H9 (cell line): Measurements from ENCODE around the gene TMEM178B. TPM values are rescaled to one million over a fixed set of nuclear protein-coding genes. Genes with fewer than 3 reads are reported as not detected.

Experiments used
- DNase-seq: peaks from one replicate; pipeline ENCODE4 v3.0.0-alpha.2; 2017
- H2AFZ ChIP-seq: one replicate; pipeline ENCODE4 v1.6.1; 2013; ENCODE audit warnings: mild to moderate bottlenecking, low read length, control low read depth, moderate library complexity
- H2AK5ac ChIP-seq: 2 replicates; pipeline ENCODE4 v1.6.1; 2013; ENCODE audit warnings: low read length, control low read depth, mixed read lengths; ENCODE audit not compliant: insufficient read length
- H2BK120ac ChIP-seq: one replicate; pipeline ENCODE4 v1.6.1; 2013; ENCODE audit warnings: low read depth, mild to moderate bottlenecking, low read length, control low read depth, inconsistent platforms; ENCODE audit not compliant: poor library complexity, severe bottlenecking
- H2BK12ac ChIP-seq: 2 replicates; pipeline ENCODE4 v1.6.1; 2013; ENCODE audit warnings: low read length, control low read depth, mixed read lengths, low read depth; ENCODE audit not compliant: insufficient read length
- H2BK15ac ChIP-seq: 2 replicates; pipeline ENCODE4 v1.6.1; 2013; ENCODE audit warnings: low read depth, low read length, control low read depth
- H2BK20ac ChIP-seq: one replicate; pipeline ENCODE4 v1.6.1; 2013; ENCODE audit warnings: low read depth, mild to moderate bottlenecking, low read length, control low read depth, inconsistent platforms; ENCODE audit not compliant: poor library complexity, severe bottlenecking
- H2BK5ac ChIP-seq: 2 replicates; pipeline ENCODE4 v1.6.1; 2013; ENCODE audit warnings: low read length, control low read depth, mixed read lengths; ENCODE audit not compliant: insufficient read length
- H3K14ac ChIP-seq: 2 replicates; pipeline ENCODE4 v1.6.1; 2013; ENCODE audit warnings: low read length, control low read depth; ENCODE audit not compliant: insufficient read depth
- H3K18ac ChIP-seq: 2 replicates; pipeline ENCODE4 v1.6.1; 2013; ENCODE audit warnings: low read depth, mild to moderate bottlenecking, mixed read lengths, low read length, control low read depth; ENCODE audit not compliant: insufficient read length
- H3K23ac ChIP-seq: 2 replicates; pipeline ENCODE4 v1.6.1; 2013; ENCODE audit warnings: low read length, control low read depth, mixed read lengths, low read depth; ENCODE audit not compliant: insufficient read length
- H3K23me2 ChIP-seq: 2 replicates; pipeline ENCODE4 v1.6.1; 2013; ENCODE audit warnings: low read depth, mild to moderate bottlenecking, mixed read lengths, low read length, control low read depth; ENCODE audit not compliant: insufficient read length, poor library complexity, severe bottlenecking
- H3K27ac ChIP-seq: 2 replicates; pipeline ENCODE4 v1.5.1; 2013; ENCODE audit warnings: low read length, control low read depth, mixed read lengths, low read depth; ENCODE audit not compliant: insufficient read length
- H3K27me3 ChIP-seq: 2 replicates; pipeline ENCODE4 v1.6.1; 2013; ENCODE audit warnings: low read length, control low read depth, inconsistent platforms; ENCODE audit not compliant: insufficient read depth
- H3K4ac ChIP-seq: 2 replicates; pipeline ENCODE4 v1.6.1; 2013; ENCODE audit warnings: low read depth, mild to moderate bottlenecking, control low read depth, inconsistent platforms, low read length, moderate library complexity
- H3K4me1 ChIP-seq: 2 replicates; pipeline ENCODE4 v1.6.1; 2013; ENCODE audit warnings: low read length, control low read depth, inconsistent platforms; ENCODE audit not compliant: insufficient read depth
- H3K4me2 ChIP-seq: 2 replicates; pipeline ENCODE4 v1.6.1; 2013; ENCODE audit warnings: low read length, control low read depth, mixed read lengths; ENCODE audit not compliant: insufficient read length, insufficient read depth
- H3K56ac ChIP-seq: 2 replicates; pipeline ENCODE4 v1.6.1; 2013; ENCODE audit warnings: low read depth, mild to moderate bottlenecking, mixed read lengths, low read length, control low read depth; ENCODE audit not compliant: insufficient read length
- H3K79me1 ChIP-seq: 2 replicates; pipeline ENCODE4 v1.6.1; 2013; ENCODE audit warnings: low read depth, mild to moderate bottlenecking, moderate library complexity, low read length, control low read depth, inconsistent platforms; ENCODE audit not compliant: insufficient read depth, poor library complexity, severe bottlenecking
- H3K79me2 ChIP-seq: 2 replicates; pipeline ENCODE4 v1.6.1; 2013; ENCODE audit warnings: low read length, control low read depth, inconsistent platforms; ENCODE audit not compliant: insufficient read depth
- H3K9ac ChIP-seq: 2 replicates; pipeline ENCODE4 v1.6.1; 2013; ENCODE audit warnings: low read length, control low read depth, mixed read lengths; ENCODE audit not compliant: insufficient read length; ENCODE audit errors: extremely low read depth
- H3K9me3 ChIP-seq: one replicate; pipeline ENCODE4 v1.6.1; 2013; ENCODE audit warnings: low read depth, low read length, inconsistent platforms; ENCODE audit not compliant: control insufficient read depth
- H3T11ph ChIP-seq: one replicate; pipeline ENCODE4 v1.6.1; 2013; ENCODE audit warnings: mild to moderate bottlenecking, low read length, control low read depth, inconsistent platforms
- H4K20me1 ChIP-seq: one replicate; pipeline ENCODE4 v1.6.1; 2013; ENCODE audit not compliant: control insufficient read depth, insufficient read length, insufficient read depth
- H4K5ac ChIP-seq: 2 replicates; pipeline ENCODE4 v1.6.1; 2013; ENCODE audit warnings: low read depth, mild to moderate bottlenecking, mixed read lengths, low read length, control low read depth; ENCODE audit not compliant: insufficient read length
- H4K8ac ChIP-seq: replicated peaks from 2 replicates; pipeline ENCODE4 v1.6.1; 2013; ENCODE audit warnings: low read length, control low read depth, mixed read lengths, low read depth; ENCODE audit not compliant: insufficient read length
- H4K91ac ChIP-seq: 2 replicates; pipeline ENCODE4 v1.6.1; 2013; ENCODE audit warnings: low read depth, mild to moderate bottlenecking, moderate library complexity, mixed read lengths, low read length, control low read depth; ENCODE audit not compliant: insufficient read length
- H3K27ac Mint-ChIP-seq, 3 experiments: 2 replicates in 2 of 3; 3 replicates in 1 of 3; pipeline ENCODE4 v1.8.0; 2020 to 2021; ENCODE audit warnings: mixed read lengths in 3 of 3, mild to moderate bottlenecking in 1 of 3, moderate library complexity in 1 of 3
- H3K27me3 Mint-ChIP-seq: 2 replicates; pipeline ENCODE4 v1.8.0; 2021; ENCODE audit warnings: low read depth, mild to moderate bottlenecking, moderate library complexity, mixed read lengths
- H3K36me3 Mint-ChIP-seq, 3 experiments: 2 replicates in 2 of 3; 3 replicates in 1 of 3; pipeline ENCODE4 v1.8.0; 2020 to 2021; ENCODE audit warnings: low read depth in 3 of 3, mixed read lengths in 3 of 3; ENCODE audit not compliant: insufficient read depth in 1 of 3
- H3K4me1 Mint-ChIP-seq, 2 experiments: 2 replicates each; pipeline ENCODE4 v1.8.0; 2020; ENCODE audit warnings: mixed read lengths in 2 of 2
- H3K4me3 Mint-ChIP-seq, 2 experiments: 2 replicates in 1 of 2; 3 replicates in 1 of 2; pipeline ENCODE4 v1.8.0; 2020 to 2021; ENCODE audit warnings: mild to moderate bottlenecking in 2 of 2, mixed read lengths in 2 of 2, moderate library complexity in 1 of 2
- H3K9me3 Mint-ChIP-seq, 2 experiments: 2 replicates in 1 of 2; 3 replicates in 1 of 2; pipeline ENCODE4 v1.8.0; 2020; ENCODE audit warnings: mild to moderate bottlenecking in 2 of 2, mixed read lengths in 2 of 2, moderate library complexity in 1 of 2
- WGBS: extraction: QIAGEN DNeasy Blood & Tissue Kit; methylation state at CpG from one replicate; pipeline ENCODE4 v1.1.7; 2013; ENCODE audit warnings: missing lambda C conversion rate, low lambda C conversion rate, mixed read lengths; ENCODE audit not compliant: insufficient read length; ENCODE audit errors: extremely low coverage; 5-methylcytosine and 5-hydroxymethylcytosine counted together
- total RNA-seq: library from RNA; stranded (reverse); gene quantifications from 2 replicates; pipeline ENCODE4 v1.2.1, GENCODE V29; 2021
- TF ChIP-seq, protein P1 (sequence below): fragments of 200-600 bp; sonication (generic); conservative IDR thresholded peaks from 3 replicates; pipeline ENCODE4 v1.8.0; 2021; ENCODE audit warnings: antibody characterized with exemption, mild to moderate bottlenecking

The TMEM178B gene
- total RNA-seq, 1 experiment from 2014 or later = 11.3 TPM

- Histone ChIP-seq H3K79me1 (no peaks in the 10 kb centered on the region), H3K9ac (no peak overlapping the region), H3K14ac (no peak overlapping the region), H3K27me3 (no peaks in the 10 kb centered on the region), H2BK12ac (no peak overlapping the region), H4K20me1 (no peaks in the 10 kb centered on the region), H3K4me1 (no peaks in the 10 kb centered on the region), H3K23ac (no peak overlapping the region), H3K18ac (no peak overlapping the region), H4K8ac (no peak overlapping the region), H2BK5ac (no peak overlapping the region), H2AK5ac (no peak overlapping the region), H2BK20ac (no peak overlapping the region), H3K56ac (no peak overlapping the region), H3K27ac (no peak overlapping the region), H4K5ac (no peak overlapping the region), H3K4ac (no peak overlapping the region), H3T11ph (no peak overlapping the region), H3K79me2 (no peaks in the 10 kb centered on the region; the same call in 1 of the 2 replicates), H2AFZ (no peak overlapping the region), H3K23me2 (no peaks in the 10 kb centered on the region), H2BK120ac (no peak overlapping the region), H2BK15ac (no peak overlapping the region), H4K91ac (no peak overlapping the region), H3K9me3 (no peaks in the 10 kb centered on the region), H3K4me2 (no peak overlapping the region)
- TF ChIP-seq, protein P1, sequence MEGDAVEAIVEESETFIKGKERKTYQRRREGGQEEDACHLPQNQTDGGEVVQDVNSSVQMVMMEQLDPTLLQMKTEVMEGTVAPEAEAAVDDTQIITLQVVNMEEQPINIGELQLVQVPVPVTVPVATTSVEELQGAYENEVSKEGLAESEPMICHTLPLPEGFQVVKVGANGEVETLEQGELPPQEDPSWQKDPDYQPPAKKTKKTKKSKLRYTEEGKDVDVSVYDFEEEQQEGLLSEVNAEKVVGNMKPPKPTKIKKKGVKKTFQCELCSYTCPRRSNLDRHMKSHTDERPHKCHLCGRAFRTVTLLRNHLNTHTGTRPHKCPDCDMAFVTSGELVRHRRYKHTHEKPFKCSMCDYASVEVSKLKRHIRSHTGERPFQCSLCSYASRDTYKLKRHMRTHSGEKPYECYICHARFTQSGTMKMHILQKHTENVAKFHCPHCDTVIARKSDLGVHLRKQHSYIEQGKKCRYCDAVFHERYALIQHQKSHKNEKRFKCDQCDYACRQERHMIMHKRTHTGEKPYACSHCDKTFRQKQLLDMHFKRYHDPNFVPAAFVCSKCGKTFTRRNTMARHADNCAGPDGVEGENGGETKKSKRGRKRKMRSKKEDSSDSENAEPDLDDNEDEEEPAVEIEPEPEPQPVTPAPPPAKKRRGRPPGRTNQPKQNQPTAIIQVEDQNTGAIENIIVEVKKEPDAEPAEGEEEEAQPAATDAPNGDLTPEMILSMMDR = no peak
- H3K27ac Mint-ChIP-seq = no peak overlapping the region
- DNase-seq = no peak
- H3K4me1 Mint-ChIP-seq = peaks cover 6 to 7% of the 10 kb centered on the region in 2 experiments; a peak in 3 of 4 replicates
- no peaks in the 10 kb centered on the region; the same call in 1 of the 2 replicates for H3K27me3 Mint-ChIP-seq
- H3K4me3 Mint-ChIP-seq = no peak overlapping the region
- peaks cover 0 to 5% (median 0%) of the 10 kb centered on the region in 3 experiments; a peak in 5 of 7 replicates for H3K36me3 Mint-ChIP-seq
- no peaks in the 10 kb centered on the region; a peak in 1 of 5 replicates for H3K9me3 Mint-ChIP-seq
- WGBS = no CpG with 5 or more reads among the region's 7 CpGs
Measured at GRCh38 chr7:141160246-141160860, 86.5 kb downstream of the TMEM178B start.
